HG03045 (cell line): ENCODE results near the gene PTN.

ENCODE experiments used
- ATAC-seq: cut with Tn5 transposase; IDR thresholded peaks from one replicate; pipeline ENCODE4 v1.9.1; 2021; ENCODE audit warnings: mild to moderate bottlenecking, moderate library complexity; ENCODE audit not compliant: unreplicated experiment

PTN gene

DNA sequence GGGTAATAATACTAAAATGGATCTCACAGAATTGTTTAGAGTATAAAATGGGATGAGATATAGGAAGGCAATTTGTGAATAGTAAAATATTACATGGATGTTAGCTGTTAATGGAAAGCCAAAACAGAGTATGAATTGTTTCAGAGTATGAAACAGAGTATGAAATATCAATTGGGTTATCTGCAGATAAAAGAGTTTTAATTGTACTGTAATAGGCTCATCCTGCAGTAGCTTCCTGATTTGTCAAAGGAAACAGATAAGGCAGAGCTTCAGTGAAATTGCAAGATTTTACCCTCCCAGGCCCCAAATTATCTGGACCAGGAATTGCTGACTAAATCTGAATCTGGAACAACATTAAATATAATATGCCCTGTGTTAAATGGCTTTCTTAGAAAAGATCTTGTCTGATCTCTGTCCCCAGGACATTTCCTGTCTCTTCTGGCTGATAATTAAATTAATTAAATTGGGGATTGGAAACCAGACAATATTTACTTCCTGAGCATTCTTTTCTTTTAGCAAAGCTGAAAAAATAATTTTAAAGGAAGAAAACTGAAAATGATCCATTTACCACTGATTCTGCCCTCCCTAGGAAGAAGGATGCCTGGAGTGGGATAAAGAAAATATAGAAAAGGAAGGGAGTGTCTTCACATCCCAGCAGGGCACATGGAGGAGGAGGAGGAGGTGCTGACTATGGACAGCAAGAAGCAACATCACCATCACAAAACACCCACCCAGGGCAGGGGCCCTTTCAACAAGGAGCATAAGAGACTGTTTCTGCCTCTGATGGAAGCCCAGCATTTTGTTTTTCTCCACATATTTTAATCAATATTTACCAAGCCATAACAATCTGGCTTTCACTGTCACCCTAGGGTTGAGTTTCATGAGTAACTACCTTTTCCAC, 18.5 kb downstream of the PTN start:
- no peak for ATAC-seq

GRCh38 chr7:137316648-137317353, 26.7 kb downstream of the PTN start:
- ATAC-seq = no peak

DNA sequence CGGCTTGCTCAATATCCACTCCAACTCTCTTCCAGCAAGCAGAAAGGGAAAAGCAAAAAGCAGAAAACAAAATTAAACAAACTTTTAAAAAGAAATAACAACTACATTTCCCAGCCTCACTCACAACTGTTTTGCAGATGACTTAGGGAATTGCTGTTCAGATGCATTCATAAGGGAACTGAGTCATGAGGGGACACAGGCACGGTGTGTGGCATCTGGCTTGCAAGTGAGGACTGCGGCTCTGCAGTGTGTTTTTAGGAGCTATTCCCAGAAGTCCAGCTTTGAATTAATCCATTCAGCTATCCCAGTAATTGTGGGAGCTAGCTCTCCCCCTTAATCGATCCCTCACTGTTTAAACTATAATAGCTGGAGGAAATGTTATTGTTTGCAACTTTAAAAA, 30.3 kb downstream of the PTN start:
- ATAC-seq = no peak

GRCh38 chr7:137306748-137307147, 36.8 kb downstream of the PTN start:
- ATAC-seq = no peak

GRCh38 chr7:137305901-137306621, 37.5 kb downstream of the PTN start:
- ATAC-seq = no peak

- ATAC-seq = no peak
These were observed 38.8 kb downstream of the PTN start for GRCh38 chr7:137304624-137305235.

- no peak for ATAC-seq
These were observed 39.4 kb downstream of the PTN start for GRCh38 chr7:137304165-137304564.

- no peak for ATAC-seq
These were observed 41.5 kb downstream of the PTN start for GRCh38 chr7:137302081-137302480.

DNA sequence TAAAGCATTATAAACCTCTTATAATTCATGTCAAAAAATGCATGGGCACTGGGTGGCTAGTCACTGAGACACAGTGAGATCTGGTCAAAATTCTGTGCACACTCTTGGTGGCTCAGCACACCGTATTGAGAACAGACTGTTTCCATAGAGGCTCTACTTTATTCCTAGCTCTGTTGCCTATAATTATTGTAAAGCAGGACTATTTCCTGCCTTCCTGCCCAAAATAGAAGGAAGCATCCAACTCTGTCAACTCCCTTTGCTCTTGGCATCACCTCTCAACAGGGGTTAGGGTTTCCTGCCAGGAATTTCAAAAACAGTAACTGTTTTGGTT, 45.1 kb downstream of the PTN start:
- no peak for ATAC-seq

- ATAC-seq = no peak
These were observed 45.7 kb downstream of the PTN start for GRCh38 chr7:137297551-137298463.

DNA sequence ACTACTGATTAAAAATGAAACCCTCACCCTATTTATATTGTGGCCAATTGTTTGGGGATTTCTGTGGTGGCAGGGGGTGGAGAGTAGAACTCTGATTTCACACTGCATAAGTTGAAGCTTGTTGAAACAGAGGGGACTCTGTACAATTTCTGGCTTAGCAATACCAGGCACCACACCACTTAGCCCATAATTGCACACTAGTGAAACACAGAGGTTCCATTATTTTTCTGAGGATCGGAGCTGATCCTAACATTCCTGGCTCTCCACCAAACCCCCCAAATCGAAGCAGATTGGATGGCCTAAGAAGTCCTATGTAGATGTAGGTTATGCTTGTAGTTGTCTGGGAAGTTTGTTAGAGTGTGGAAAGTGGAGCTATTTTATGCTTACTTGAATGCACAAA, 47.0 kb downstream of the PTN start:
- ATAC-seq = no peak

- no peak for ATAC-seq
These were observed 47.7 kb downstream of the PTN start for GRCh38 chr7:137295739-137296324.

GRCh38 chr7:137289101-137289500, 54.4 kb downstream of the PTN start:
- no peak for ATAC-seq

DNA sequence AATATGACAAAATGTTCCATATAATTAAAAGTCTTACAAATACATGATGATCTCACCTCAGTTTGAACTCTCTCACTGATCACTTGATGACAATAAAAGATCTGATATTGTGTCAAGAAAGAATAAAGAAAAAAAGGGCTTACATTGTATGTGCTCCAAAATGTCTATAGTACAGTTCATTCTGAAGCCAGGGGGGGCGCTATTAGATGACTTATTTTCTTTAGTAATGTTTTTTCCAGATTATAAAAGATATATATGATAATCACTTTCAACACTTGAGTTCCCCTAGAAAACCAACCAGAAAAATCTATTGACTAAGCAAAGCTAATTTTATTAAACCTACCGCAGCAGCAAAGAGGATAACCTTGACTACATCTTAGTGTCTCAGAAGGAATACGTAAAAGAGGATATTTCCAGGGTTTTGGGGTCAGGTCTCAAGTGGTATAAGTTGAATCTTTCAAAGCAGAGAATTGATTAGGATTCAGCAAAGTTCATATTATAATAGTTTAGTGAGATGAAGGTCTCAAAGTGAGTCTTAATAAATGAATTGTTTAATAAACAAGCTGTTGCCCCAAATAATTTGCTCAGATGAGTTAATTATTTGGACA, 55.8 kb downstream of the PTN start:
- no peak for ATAC-seq

DNA sequence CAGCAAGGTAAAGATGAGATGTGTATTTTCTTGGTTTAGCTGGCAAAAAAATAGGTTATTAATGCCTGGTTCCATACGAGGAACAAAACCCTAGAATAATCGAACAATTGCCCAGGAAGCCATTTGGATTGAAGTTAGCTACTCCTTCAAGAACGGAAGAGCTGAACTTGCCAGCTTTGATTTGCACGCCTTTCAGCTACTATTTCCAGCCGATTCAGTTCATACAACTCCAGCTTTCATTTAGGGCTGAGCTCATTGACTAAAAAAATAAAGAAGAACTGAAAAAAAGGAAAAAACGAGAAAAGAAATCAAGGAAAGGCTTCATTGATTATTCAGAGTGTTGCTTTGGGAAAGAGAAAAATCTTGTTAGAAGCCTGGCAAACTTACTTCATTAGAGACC, 60.4 kb downstream of the PTN start:
- no peak for ATAC-seq

- ATAC-seq = no peak
These were observed 61.5 kb downstream of the PTN start for GRCh38 chr7:137282043-137282442.

GRCh38 chr7:137276189-137276588, 67.3 kb downstream of the PTN start:
- no peak for ATAC-seq

DNA sequence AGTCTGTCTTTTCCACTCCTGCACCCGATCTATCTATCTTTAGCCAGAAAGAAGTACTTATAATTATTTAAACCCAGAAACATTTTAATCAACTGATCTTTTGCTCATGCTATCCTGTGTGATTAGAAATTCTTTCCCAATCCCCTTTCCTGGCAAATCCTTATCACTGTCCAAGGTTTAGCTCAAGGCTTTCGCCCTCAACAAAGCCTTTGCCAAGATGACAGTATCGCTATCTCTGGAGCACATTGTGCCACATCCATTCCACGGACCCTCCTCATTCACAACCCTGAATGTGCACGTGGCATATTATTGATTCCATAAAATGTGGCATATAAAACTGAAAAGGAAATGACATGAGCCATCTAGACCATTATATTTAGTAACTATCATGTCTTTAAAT, 71.3 kb downstream of the PTN start:
- no peak for ATAC-seq

DNA sequence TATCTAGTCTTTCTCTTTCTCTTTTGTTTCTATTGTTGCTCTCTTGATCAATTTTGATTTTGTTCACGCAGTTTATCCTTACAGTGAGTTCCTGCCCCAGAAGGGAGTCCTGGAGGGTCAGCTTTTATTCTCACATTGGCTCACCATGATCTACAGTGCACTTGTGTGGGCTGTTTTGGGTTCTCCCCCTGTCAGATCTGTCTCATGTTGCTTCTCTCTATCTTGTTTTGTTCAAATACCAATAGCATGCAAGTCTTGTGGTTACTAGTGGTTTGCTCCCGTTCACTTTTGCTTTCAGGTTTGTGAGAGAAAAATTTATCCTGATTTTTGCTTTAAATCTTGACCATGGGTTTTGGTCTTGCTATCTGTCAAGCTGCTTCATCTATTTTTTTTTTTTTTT, 74.3 kb downstream of the PTN start:
- no peak for ATAC-seq
